Right lobe of liver (tissue), 4 donors: ENCODE measurements around the gene FUT2.

Experiments
- CTCF ChIP-seq, 4 donors: fragments of 200-600 bp in 3 of 4; fragments of 450-650 bp in 1 of 4; IDR thresholded peaks; one replicate each; pipeline versions ENCODE4 v1.5.1 to v1.8.0; 2016 to 2022; ENCODE audit warnings: antibody characterized with exemption in 4 of 4, mild to moderate bottlenecking in 2 of 4
- POLR2A ChIP-seq: fragments of 450-650 bp; IDR thresholded peaks from one replicate; pipeline ENCODE4 v1.6.1; 2017; ENCODE audit warnings: antibody characterized with exemption, mild to moderate bottlenecking
- donor health status: DM: no; HTN: no; CAD: no.
- donor health status: DM: no; HTN: no; CAD: no.
- donor health status: DM: no; HTN: yes; CAD: no.

DNA sequence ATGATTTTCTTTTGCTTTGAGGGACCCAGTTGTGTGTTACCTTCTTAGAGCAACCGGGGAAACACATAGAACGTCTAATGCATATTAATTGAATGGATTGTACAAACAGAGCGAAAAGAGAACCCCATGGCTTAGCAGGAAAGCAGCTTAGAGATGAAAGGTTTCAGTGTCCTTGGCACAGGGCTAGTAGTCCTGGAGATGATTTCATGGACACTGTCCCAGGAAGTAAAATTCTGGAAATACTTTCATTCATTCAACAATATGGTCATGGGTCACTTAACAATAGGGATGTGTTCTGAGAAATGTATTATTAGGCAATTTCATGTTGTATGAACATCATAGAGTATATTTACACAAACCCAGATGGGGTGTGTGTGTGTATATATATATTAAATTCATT, 9.7 kb upstream of the FUT2 start:
- no peak for TF ChIP-seq CTCF (IDR thresholded peaks at IDR 0.05)
- no peak for TF ChIP-seq POLR2A
